HG03066 (cell line): ENCODE results near the gene TCP10L.
"Not testable (repeated sequence)": the region's sequence is repeated elsewhere in the genome, so short reads cannot be mapped to it uniquely, and the experiment has no call there.

ENCODE experiments used
- ATAC-seq: cut with Tn5 transposase; IDR thresholded peaks from one replicate; pipeline ENCODE4 v1.9.1; 2021; ENCODE audit warnings: low read depth; ENCODE audit not compliant: unreplicated experiment

The TCP10L gene

DNA sequence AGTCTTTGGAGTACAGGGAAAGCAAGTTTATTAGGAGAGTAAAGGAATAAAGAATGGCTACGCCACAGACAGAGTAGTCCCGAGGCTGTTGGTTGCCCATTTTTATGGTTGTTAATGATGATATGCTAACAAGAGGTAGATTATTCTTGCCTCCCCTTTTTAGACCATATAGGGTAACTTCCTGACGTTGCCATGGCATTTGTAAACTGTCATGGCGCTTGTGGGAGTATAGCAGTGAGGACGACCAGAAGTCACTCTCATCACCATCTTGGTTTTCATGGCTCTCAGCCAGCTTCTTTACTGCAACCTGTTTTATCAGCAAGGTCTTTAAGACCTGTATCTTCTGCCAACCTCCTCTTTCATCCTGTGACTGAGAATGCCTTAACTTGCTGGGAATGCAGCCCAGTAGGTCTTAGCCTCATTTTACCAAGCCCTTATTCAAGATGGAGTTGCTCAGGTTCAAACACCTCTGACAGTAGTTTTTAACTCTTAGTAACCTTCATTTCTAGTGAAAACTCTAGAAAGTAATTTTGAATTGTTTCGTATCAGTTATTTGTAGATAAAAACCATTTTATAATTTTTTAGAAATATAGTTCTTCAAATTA, 26.2 kb downstream of the TCP10L start:
- ATAC-seq = no peak

DNA sequence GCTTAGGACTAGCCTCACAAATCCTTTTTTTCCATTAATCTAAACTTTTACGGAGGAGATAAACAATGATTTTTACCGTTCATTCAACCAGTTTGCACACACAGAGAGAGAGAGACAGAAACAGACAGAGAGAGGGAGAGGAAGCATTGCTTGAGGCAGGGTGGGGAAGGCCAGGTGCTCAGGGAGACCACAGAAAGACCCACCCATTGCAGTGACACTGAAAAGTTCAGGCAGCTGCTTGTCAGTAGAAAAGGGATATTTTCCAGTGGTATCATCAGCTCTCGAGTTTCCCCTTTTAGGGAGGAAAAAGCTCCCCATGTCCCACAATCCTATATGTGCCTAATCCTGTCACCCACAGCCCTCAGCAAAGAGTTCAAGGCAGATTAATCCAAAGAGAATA, 27.2 kb downstream of the TCP10L start:
- no peak for ATAC-seq

- ATAC-seq = no peak
Measured at GRCh38 chr21:32554832-32555638, 30.3 kb downstream of the TCP10L start.

DNA sequence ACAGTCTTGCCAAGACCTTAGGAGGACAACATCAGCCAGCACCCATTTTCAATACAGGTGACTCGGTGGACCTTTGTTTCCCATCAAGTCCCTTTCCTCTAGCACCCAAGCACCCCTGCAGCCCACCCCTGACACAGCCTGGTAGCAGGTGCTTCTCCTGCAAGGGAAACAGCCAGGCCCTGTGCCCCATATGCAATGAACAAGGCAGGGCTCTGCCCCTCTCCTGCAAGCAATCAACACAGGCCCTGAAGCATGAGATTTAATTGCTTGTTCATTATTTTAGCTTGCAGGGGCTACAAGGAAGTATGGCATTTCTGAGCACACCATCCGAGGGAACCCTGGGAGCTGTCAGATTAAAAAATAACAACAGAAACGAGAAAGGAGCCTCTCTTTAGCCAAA, 35.4 kb downstream of the TCP10L start:
- ATAC-seq = no peak

GRCh38 chr21:32549440-32549839, 35.9 kb downstream of the TCP10L start:
- no peak for ATAC-seq

- no peak for ATAC-seq
Measured at GRCh38 chr21:32548978-32549377, 36.3 kb downstream of the TCP10L start.

DNA sequence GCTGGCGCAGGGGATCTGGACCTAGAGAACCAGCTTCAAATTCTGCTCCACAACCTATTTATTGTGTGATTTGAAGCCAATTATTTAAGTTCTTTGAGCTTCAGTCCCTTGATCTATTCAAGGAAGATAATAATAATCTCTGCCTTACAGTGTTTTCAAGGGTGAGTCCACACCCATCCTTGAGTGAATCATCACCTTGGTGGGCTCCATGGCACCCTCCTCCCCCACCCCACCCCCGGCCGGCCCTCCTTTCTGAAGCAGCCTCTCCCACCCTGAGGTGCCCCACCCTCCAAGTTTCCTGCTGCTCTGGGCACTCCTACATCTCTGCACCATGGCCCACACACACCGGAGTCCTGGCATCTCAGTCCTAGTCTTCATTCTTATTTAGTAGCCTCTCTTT, 38.3 kb downstream of the TCP10L start:
- ATAC-seq = no peak

DNA sequence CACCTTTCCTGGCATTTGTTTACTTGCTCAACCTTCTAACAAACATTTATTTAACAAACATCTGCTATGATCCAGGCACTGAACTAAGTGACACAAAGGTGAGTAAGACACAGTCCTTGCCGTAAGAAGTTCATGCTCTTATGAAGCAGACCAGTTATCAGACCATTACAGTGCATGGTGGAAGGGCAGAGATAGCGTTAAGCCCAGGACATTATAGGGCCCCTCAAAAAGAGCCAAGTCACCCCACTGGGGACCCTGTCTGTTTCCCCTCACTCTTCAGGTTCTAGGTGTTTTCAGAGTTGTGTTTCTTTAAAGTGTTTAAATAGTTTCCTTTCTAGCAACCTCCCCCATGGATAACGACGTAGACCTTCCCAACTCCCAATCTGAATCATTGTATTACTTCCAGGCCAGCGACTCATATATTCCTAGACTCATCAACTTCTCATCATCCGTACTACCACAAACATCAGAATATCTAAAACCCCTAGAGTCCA, 39.3 kb downstream of the TCP10L start:
- no peak for ATAC-seq

GRCh38 chr21:32544697-32545096, 40.6 kb downstream of the TCP10L start:
- no peak for ATAC-seq

DNA sequence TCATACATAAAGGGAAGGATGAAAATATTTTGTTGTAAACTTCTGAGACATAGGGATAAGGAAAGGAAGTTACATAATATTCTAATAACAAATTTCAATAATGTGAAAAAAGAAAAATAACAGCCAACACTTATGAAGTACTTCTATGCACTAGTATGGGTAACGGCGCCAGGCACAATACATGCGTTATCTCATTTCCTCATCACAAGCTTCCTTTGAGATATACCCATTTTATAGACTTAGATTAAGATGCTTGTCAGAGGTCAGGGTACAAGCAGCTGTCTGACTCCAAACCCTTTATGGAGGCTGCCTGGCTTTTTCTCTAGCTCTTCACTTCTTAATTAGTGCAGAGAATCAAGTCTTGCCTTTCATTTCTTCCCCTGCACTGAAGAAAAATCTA, 41.3 kb downstream of the TCP10L start:
- ATAC-seq = no peak

- ATAC-seq = not testable (repeated sequence)
Measured at GRCh38 chr21:32543056-32543455, 42.3 kb downstream of the TCP10L start.

DNA sequence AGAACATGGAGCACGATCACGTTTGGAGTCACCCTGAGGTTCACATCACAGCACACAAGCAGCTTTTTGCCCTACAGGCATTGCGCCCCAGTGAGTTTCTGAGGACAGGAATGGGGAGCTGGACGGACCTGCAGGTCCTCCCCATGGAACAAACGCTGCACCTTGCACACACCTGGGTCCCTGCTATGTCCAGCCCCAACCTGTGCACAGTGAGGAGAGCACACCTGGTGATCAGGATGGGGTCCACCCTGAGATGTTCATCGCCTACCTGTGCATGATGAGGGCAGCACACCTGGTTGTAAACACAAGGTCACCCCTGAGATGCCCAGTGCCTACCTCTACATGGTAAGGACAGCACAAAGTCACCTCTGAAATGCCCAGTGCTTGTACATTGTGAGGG, 45.9 kb downstream of the TCP10L start:
- ATAC-seq = no peak

- ATAC-seq = no peak
Measured at GRCh38 chr21:32538147-32538792, 47.1 kb downstream of the TCP10L start.

- no peak for ATAC-seq
Measured at GRCh38 chr21:32537569-32537881, 47.8 kb downstream of the TCP10L start.

GRCh38 chr21:32535612-32536011, 49.7 kb downstream of the TCP10L start:
- ATAC-seq = no peak

DNA sequence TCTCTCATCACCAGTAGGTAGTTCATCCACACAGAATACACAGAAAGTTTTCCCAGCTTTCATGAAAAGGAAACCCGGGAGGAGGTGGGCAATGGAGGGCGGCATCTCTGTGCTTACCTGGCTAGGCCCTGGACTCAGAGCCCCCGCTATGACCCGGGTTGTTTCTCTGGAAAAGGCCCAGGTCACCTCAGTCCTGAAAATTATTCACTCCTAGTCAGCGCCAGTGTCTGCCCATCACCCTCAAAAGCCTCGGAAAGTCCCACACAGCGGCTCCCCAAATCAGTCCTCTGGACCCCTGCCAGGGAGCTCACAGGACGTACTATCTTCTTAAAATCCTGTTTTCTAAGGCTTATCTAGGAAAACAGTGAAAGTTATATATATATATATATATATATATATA, 51.2 kb downstream of the TCP10L start:
- ATAC-seq = no peak

- no peak for ATAC-seq
Measured at GRCh38 chr21:32533611-32534010, 51.7 kb downstream of the TCP10L start.

DNA sequence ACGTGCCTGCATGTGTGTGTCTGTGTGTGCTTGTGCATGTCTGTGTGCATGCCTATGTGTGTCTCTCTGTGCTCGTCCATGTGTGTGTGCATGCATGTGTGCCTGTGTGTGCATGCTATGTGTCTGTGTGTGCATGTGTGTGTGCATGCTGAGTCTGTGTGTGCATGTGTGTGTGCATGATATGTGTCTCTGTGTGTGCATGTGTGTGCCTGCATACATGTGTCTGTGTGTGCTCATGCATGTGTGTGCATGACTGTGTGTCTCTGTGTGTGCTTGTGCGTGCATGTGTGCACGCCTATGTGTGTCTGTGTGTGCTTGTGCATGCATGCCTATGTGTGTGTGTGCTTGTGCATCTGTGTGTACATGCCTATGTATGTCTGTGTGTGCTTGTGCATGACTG, 52.3 kb downstream of the TCP10L start:
- ATAC-seq = no peak

DNA sequence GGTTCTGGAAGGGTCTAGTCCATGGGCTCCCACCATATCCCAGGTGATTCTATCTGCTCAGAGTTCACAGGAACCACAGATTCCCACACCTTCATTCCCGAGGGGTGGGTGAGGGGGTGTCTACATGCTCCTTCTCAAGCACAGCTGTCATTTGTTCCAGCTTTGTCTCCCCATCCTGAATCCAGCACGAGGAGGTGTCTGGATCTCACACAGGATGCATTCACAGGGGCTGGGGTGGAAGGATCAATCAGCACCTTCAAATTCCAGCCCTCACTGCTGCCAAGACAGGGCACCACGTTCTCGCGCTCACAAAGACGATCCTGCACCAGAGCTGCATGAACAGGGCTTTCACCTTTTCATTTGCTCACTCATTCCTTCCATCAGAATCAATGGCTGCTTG, 52.7 kb downstream of the TCP10L start:
- no peak for ATAC-seq

GRCh38 chr21:32531561-32531960, 53.8 kb downstream of the TCP10L start:
- ATAC-seq = not testable (repeated sequence)

DNA sequence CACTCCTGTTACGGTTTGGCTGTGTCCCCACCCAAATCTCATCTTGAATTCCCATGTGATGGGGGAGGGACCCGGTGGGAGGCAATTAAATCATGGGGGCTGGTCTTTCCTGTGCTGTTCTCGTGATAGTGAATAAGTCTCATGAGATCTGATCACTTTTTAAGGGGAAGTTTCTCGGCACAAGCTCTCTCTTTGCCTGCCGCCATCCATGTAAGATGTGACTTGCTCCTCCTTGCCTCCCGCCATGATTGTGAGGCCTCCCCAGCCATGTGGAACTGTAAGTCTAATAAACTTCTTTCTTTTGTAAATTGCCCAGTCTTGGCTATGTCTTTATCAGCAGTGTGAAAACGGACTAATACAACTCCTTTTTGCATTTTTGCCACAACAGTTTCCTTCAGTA, 54.5 kb downstream of the TCP10L start:
- ATAC-seq = not testable (repeated sequence)

GRCh38 chr21:32529679-32530078, 55.6 kb downstream of the TCP10L start:
- no peak for ATAC-seq
